K562 (cell line): ENCODE results near the gene CRLF3.

Experiments used
- BRD9 ChIP-seq: fragments of 450-650 bp; IDR thresholded peaks from 2 replicates; pipeline ENCODE4 v1.6.1; 2018; ENCODE audit warnings: low read depth; ENCODE audit not compliant: partially characterized antibody
- DPF2 ChIP-seq: fragments of 450-650 bp; IDR thresholded peaks from 2 replicates; pipeline ENCODE4 v1.6.1; 2016
- FOXJ3 ChIP-seq: sonication (generic); formaldehyde crosslinking; IDR thresholded peaks from 2 replicates; pipeline ENCODE4 v1.4.0; 2020; ENCODE audit warnings: mild to moderate bottlenecking, missing genetic modification reagents
- SAP30 ChIP-seq: fragments of 200-600 bp; sonication (generic); IDR thresholded peaks from 2 replicates; pipeline ENCODE4 v1.6.1; 2012; ENCODE audit warnings: borderline replicate concordance, low read depth, mild to moderate bottlenecking, moderate library complexity, low read length, control low read depth, inconsistent platforms; ENCODE audit not compliant: insufficient read depth, poor library complexity, severe bottlenecking
- SMAD1 ChIP-seq: fragments of 150-350 bp; IDR thresholded peaks from 2 replicates; pipeline ENCODE4 v1.6.1; 2014; ENCODE audit warnings: low read length, low read depth; ENCODE audit not compliant: partially characterized antibody
- ZC3H11A ChIP-seq: IDR thresholded peaks from 2 replicates; pipeline ENCODE4 v1.6.1; 2012; ENCODE audit warnings: low read depth, low read length, improper control_type of control experiment
- TF ChIP-seq, protein P1 (sequence below): fragments of 450-650 bp; formaldehyde crosslinking; IDR thresholded peaks from 2 replicates; pipeline ENCODE4 v1.4.0; 2020; ENCODE audit warnings: mild to moderate bottlenecking, mixed read lengths

DNA sequence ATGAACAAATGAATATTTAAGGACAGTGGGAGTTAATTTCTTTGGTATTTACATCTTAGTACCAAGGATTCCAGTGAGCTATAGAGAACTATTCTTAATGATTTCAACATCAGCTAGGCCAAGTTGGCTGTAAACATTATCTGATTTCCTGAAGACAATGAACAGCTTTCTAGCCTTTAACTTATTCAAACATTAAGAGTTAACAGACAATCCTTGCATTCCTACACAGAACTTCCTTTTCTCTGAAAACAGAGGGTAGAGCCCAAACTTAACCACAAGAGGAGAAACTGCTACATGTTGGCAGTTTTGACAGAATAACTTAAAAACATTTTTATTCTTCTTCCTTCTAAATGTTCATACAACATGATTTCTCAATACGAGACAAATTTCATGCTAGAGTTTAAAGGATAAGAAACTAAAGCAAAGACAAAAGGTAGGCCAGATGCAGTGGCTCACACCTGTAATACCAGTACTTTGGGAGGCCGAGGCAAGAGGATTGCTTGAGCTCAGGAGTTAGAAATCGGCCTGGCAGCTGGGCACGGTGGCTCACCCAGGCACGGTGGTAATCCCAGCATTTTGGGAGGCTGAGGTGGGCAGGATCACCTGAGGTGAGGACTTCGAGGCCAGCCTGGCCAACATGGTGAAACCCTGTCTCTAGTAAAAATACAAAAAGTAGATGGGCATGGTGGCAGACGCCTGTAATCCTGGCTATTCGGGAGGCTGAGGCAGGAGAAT is 4.4 kb downstream of the CRLF3 start:
- no peak for TF ChIP-seq FOXJ3
- no peak for TF ChIP-seq ZC3H11A
- no peak for TF ChIP-seq SMAD1
- TF ChIP-seq DPF2 = no peak
- TF ChIP-seq, protein P1, sequence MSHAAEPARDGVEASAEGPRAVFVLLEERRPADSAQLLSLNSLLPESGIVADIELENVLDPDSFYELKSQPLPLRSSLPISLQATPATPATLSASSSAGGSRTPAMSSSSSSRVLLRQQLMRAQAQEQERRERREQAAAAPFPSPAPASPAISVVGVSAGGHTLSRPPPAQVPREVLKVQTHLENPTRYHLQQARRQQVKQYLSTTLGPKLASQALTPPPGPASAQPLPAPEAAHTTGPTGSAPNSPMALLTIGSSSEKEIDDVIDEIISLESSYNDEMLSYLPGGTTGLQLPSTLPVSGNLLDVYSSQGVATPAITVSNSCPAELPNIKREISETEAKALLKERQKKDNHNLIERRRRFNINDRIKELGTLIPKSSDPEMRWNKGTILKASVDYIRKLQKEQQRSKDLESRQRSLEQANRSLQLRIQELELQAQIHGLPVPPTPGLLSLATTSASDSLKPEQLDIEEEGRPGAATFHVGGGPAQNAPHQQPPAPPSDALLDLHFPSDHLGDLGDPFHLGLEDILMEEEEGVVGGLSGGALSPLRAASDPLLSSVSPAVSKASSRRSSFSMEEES = no peak
- no peak for TF ChIP-seq BRD9
- TF ChIP-seq SAP30 = no peak
